ENCODE measurements around the gene KRTAP5-4.
"Not testable (repeated sequence)": the region's sequence is repeated elsewhere in the genome, so short reads cannot be mapped to it uniquely, and the experiment has no call there.

KRTAP5-4 gene

DNA sequence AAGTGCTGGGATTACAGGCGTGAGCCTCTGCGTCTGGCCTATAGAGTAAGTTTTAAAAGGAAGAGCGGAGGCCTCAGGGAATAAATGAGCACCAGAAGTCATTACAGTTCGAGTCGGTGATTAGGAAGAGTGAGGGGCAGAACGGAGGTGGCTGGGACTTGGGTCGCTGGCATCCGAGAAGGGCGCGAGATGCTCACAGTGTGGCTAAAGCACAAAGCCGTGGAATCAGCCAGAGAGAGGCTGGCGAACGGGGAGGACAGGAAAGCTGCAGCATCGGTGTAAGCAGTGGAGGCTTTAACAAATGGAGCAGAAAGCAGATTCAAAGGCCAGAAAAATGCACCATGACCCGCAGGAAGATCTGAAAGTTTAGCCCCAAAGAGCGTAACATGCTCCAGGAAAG lies 2.7 kb upstream of the KRTAP5-4 start:
- H3K4me3 ChIP-seq (ENCODE audit: low read depth in 1 of 5, low read length in 5 of 5): no peak overlapping the region
- H3K27ac ChIP-seq (ENCODE audit: low read depth, low read length): no peak overlapping the region
- H3K9ac ChIP-seq (ENCODE audit: low read length in 5 of 5): no peak overlapping the region
- no peaks in the 10 kb centered on the region for H3K36me3 ChIP-seq (ENCODE audit: control insufficient read depth in 5 of 5, insufficient read depth in 5 of 5, low read length in 5 of 5)
- peaks cover 0 to 7% (median 3%) of the 10 kb centered on the region in 5 donors for H3K4me1 ChIP-seq (ENCODE audit: control insufficient read depth in 5 of 5, insufficient read depth in 5 of 5, low read length in 5 of 5)
- no peaks in the 10 kb centered on the region for H3K9me3 ChIP-seq (ENCODE audit: control insufficient read depth in 5 of 5, low read length in 5 of 5)
- peaks cover 4 to 18% (median 7%) of the 10 kb centered on the region in 5 donors for H3K27me3 ChIP-seq (ENCODE audit: control insufficient read depth in 5 of 5, insufficient read depth in 4 of 5, low read length in 5 of 5)

DNA sequence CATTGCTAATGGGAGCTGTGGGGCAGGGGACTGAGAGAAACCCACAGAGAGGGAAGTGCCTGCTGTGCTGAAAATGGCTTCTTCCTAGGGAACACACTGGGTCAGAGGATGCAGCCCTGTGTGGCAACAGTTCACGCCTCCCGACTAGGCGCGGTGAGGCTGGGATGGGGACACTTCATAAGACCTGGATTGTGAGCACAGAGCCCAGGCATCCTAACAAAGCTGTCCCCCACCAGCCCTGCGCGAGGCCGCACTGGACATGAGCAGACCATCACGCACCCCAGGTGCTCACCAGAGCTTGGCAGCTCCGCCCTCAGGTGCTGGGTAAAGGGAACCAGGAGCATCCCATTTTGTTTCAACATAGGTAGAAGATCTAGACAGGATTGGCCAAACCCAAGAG lies 1.8 kb upstream of the KRTAP5-4 start:
- Histone ChIP-seq H3K36me3 (ENCODE audit: control insufficient read depth in 5 of 5, insufficient read depth in 5 of 5, low read length in 5 of 5) (no peaks in the 10 kb centered on the region), H3K27ac (ENCODE audit: low read depth, low read length) (no peak overlapping the region), H3K27me3 (ENCODE audit: control insufficient read depth in 5 of 5, insufficient read depth in 4 of 5, low read length in 5 of 5) (peaks cover 0 to 9% (median 6%) of the 10 kb centered on the region in 5 donors)

DNA sequence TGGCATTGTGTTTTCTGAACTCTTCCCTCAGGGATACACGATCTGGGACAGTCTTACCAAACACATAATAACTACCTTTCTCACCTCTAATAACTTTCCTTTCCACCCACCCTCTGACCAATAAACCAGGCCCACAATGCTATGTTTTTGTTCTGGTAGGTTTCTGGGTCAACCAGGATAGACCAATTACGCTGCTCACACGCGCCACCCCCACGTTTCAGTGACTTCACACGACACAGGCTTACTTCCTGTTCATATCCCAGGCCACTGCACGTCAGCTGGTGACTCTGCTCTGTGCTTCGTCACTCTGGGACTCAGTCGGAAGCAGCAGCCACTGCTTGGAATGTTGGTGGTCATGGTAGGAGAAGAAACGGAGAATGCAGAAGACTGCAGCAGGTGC lies 2.5 kb downstream of the KRTAP5-4 start:
- H3K9ac ChIP-seq (ENCODE audit: low read length in 5 of 5): no peak overlapping the region
- H3K9me3 ChIP-seq (ENCODE audit: control insufficient read depth in 5 of 5, low read length in 5 of 5): no peaks in the 10 kb centered on the region
- no peak overlapping the region for H3K27ac ChIP-seq (ENCODE audit: low read depth, low read length)
- H3K36me3 ChIP-seq (ENCODE audit: control insufficient read depth in 5 of 5, insufficient read depth in 5 of 5, low read length in 5 of 5): no peaks in the 10 kb centered on the region
- no peak overlapping the region for H3K4me3 ChIP-seq (ENCODE audit: low read depth in 1 of 5, low read length in 5 of 5)
- peaks cover 0 to 17% (median 3%) of the 10 kb centered on the region in 5 donors for H3K27me3 ChIP-seq (ENCODE audit: control insufficient read depth in 5 of 5, insufficient read depth in 4 of 5, low read length in 5 of 5)
- no peaks in the 10 kb centered on the region for H3K4me1 ChIP-seq (ENCODE audit: control insufficient read depth in 5 of 5, insufficient read depth in 5 of 5, low read length in 5 of 5)

More for the DNA sequence above, 1.8 kb upstream of the KRTAP5-4 start:
- Histone ChIP-seq H3K4me3 (ENCODE audit: low read depth in 1 of 5, low read length in 5 of 5) (no peak overlapping the region), H3K4me1 (ENCODE audit: control insufficient read depth in 5 of 5, insufficient read depth in 5 of 5, low read length in 5 of 5) (peaks cover 0 to 1% (median 0%) of the 10 kb centered on the region in 5 donors), H3K9ac (ENCODE audit: low read length in 5 of 5) (no peak overlapping the region), H3K9me3 (ENCODE audit: control insufficient read depth in 5 of 5, low read length in 5 of 5) (no peaks in the 10 kb centered on the region)

DNA sequence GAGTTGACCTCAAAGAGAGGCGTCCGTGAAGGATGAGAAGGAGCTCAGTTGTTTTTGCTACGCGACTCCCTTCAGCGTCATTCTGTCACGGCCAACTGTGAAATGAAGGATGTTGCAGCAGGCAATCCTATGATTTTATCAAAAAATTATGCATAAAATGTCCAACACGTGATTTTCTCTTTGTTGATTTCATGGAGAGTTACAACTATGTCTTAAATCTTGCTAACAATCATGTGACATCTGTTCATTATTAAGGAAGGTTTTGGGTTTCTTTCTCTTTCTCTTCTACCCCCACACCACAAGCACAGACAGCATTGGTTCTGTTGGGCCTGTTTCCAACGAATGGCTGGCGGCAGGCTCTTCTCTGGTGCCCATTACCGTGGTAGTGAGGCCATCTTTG lies 3.7 kb downstream of the KRTAP5-4 start:
- no peaks in the 10 kb centered on the region for H3K9me3 ChIP-seq (ENCODE audit: control insufficient read depth in 5 of 5, low read length in 5 of 5)
- H3K36me3 ChIP-seq (ENCODE audit: control insufficient read depth in 5 of 5, insufficient read depth in 5 of 5, low read length in 5 of 5): no peaks in the 10 kb centered on the region
- H3K27me3 ChIP-seq (ENCODE audit: control insufficient read depth in 5 of 5, insufficient read depth in 4 of 5, low read length in 5 of 5): peaks cover 0 to 17% (median 3%) of the 10 kb centered on the region in 5 donors
- no peaks in the 10 kb centered on the region for H3K4me1 ChIP-seq (ENCODE audit: control insufficient read depth in 5 of 5, insufficient read depth in 5 of 5, low read length in 5 of 5)
- no peak overlapping the region for H3K27ac ChIP-seq (ENCODE audit: low read depth, low read length)
- H3K4me3 ChIP-seq (ENCODE audit: low read depth in 1 of 5, low read length in 5 of 5): no peak overlapping the region
- no peak overlapping the region for H3K9ac ChIP-seq (ENCODE audit: low read length in 5 of 5)

DNA sequence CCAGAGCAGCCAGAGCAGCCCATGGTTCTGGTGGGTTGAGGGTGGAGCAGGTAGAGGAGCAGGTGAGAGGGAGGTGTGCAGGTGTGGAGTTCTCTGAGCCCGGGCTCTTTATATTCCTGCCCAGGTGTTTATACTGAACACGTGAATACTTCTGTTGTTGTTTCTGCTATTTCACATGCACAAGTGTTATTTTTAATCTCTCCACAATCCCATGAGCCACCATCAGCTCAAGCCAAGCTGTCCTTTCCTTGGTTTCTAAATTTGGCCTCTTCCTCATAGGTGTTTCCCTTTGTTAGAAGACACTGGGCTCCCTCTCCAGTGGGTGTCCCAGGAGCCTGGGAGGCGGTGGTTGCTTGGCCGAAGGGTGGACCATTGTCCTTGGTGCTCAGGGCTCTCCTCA lies 13.6 kb downstream of the KRTAP5-4 start, which contains the start of gene KRTAP5-3:
KRTAP5-3 (minus strand) TSS at position 101 of the 400 bp plus-strand sequence; CDS start at position 23, 78 bp downstream.
- Histone ChIP-seq H3K9me3 (ENCODE audit: control insufficient read depth in 5 of 5, low read length in 5 of 5) (no peaks in the 10 kb centered on the region), H3K9ac (ENCODE audit: low read length in 5 of 5) (no peak within 1 kb of the TSS), H3K4me1 (ENCODE audit: control insufficient read depth in 5 of 5, insufficient read depth in 5 of 5, low read length in 5 of 5) (no peaks in the 10 kb centered on the region), H3K27me3 (ENCODE audit: control insufficient read depth in 5 of 5, insufficient read depth in 4 of 5, low read length in 5 of 5) (peaks cover 0 to 19% (median 15%) of the 10 kb centered on the region in 5 donors), H3K36me3 (ENCODE audit: control insufficient read depth in 5 of 5, insufficient read depth in 5 of 5, low read length in 5 of 5) (no peaks in the 10 kb centered on the region), H3K27ac (ENCODE audit: low read depth, low read length) (no peak within 1 kb of the TSS), H3K4me3 (ENCODE audit: low read depth in 1 of 5, low read length in 5 of 5) (no peak within 1 kb of the TSS)

DNA sequence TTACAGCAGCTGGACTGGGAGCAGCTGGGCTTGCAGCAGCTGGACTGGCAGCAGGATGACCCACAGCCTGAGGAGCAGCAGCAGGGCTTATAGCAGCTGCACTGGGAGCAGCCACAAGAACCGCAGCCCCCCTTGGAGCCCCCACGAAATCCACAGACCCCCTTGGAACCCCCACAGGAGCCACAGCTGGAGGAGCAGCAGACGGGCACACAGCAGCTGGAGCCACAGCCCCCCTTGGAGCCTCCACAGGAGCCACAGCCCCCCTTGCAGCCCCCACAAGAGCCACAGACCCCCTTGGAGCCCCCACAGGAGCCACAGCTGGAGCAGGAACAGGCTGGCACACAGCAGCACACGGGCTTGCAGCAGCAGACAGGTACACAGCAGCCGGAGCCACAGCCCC lies 14.0 kb downstream of the KRTAP5-4 start:
- not testable (repeated sequence) for H3K9ac ChIP-seq (ENCODE audit: low read length in 5 of 5)

DNA sequence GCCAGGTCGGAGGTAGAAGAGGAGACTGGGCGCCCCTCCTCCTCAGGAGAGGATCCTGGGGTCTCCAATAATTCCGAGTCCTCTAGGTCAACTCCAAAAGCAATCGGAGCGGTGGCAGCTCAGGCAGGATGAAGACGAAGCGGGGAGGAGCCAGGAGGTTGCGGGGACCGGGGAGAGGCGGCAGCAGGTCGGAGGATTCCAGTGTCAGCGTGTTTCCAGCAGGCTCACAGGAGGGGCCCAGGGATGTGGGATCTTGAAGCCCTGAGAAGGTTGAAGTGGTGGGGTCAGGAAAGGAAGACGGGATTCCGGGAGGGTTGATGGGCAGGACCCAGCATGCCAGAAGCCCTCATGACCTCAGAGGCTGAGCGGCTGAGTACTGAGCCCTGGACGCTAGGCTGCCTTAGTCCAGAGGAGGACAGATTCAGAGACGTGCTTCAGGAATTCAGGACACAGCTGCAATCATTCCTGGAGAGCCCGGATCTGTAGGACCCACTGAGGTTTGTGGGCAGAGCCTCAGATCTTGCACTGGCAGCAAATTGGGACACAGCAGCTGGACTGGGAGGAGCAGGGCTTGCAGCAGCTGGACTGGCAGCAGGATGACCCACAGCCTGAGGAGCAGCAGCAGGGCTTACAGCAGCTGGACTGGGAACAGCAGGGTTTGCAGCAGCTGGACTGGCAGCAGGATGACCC lies 14.6 kb downstream of the KRTAP5-4 start:
- not testable (repeated sequence) for H3K9me3 ChIP-seq (ENCODE audit: control insufficient read depth in 5 of 5, low read length in 5 of 5); H3K4me1 ChIP-seq (ENCODE audit: control insufficient read depth in 5 of 5, insufficient read depth in 5 of 5, low read length in 5 of 5); H3K36me3 ChIP-seq (ENCODE audit: control insufficient read depth in 5 of 5, insufficient read depth in 5 of 5, low read length in 5 of 5); H3K9ac ChIP-seq (ENCODE audit: low read length in 5 of 5); H3K27ac ChIP-seq (ENCODE audit: low read depth, low read length); H3K4me3 ChIP-seq (ENCODE audit: low read depth in 1 of 5, low read length in 5 of 5)
- peaks cover 0 to 19% (median 15%) of the 10 kb centered on the region in 5 donors for H3K27me3 ChIP-seq (ENCODE audit: control insufficient read depth in 5 of 5, insufficient read depth in 4 of 5, low read length in 5 of 5)

More for the DNA sequence above, 14.0 kb downstream of the KRTAP5-4 start:
- peaks cover 0 to 19% (median 15%) of the 10 kb centered on the region in 5 donors for H3K27me3 ChIP-seq (ENCODE audit: control insufficient read depth in 5 of 5, insufficient read depth in 4 of 5, low read length in 5 of 5)
- H3K4me1 ChIP-seq (ENCODE audit: control insufficient read depth in 5 of 5, insufficient read depth in 5 of 5, low read length in 5 of 5); H3K27ac ChIP-seq (ENCODE audit: low read depth, low read length); H3K36me3 ChIP-seq (ENCODE audit: control insufficient read depth in 5 of 5, insufficient read depth in 5 of 5, low read length in 5 of 5); H3K9me3 ChIP-seq (ENCODE audit: control insufficient read depth in 5 of 5, low read length in 5 of 5); H3K4me3 ChIP-seq (ENCODE audit: low read depth in 1 of 5, low read length in 5 of 5): not testable (repeated sequence)

DNA sequence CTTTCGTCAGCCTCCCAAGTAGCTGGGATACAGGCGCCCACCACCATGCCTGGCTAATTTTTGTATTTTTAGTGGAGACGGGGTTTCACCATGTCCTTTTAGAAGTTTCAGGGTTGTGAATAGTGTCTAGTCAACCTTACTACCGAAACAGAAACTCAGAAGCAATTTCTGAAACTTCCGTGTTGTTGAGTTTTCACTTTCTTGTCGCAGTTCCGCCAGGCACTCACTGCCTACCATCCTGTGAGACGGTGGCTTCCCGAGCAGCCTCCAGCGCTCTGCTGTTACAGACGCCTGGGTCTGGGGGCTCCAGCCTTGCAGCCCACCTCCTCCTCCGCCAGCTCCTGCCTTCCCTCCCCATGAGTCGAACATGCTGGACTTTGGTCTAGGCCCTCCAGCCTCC lies 16.0 kb downstream of the KRTAP5-4 start:
- H3K9ac ChIP-seq (ENCODE audit: low read length in 5 of 5); H3K9me3 ChIP-seq (ENCODE audit: control insufficient read depth in 5 of 5, low read length in 5 of 5); H3K4me1 ChIP-seq (ENCODE audit: control insufficient read depth in 5 of 5, insufficient read depth in 5 of 5, low read length in 5 of 5); H3K4me3 ChIP-seq (ENCODE audit: low read depth in 1 of 5, low read length in 5 of 5); H3K27ac ChIP-seq (ENCODE audit: low read depth, low read length); H3K36me3 ChIP-seq (ENCODE audit: control insufficient read depth in 5 of 5, insufficient read depth in 5 of 5, low read length in 5 of 5): not testable (repeated sequence)
- H3K27me3 ChIP-seq (ENCODE audit: control insufficient read depth in 5 of 5, insufficient read depth in 4 of 5, low read length in 5 of 5): peaks cover 0 to 19% (median 14%) of the 10 kb centered on the region in 5 donors

DNA sequence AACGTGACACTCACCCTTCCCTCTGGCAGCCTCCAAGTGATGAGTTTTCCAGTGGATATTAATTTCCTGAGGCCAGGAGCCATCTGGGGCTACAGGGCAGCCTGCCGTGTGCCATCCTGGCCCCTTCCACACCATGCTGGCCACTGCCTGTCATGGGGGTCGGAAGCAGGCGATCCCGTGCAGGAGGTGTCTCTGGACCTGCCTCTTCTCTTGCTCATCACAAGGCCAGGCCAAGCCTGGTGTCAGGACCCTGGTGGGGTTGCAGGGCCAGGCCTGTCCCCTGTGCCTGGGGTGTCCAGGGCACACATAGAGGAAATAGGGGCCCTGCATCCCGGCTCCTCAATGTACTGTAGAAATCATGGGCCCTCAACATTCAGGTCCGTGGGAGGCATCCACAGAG lies 17.2 kb downstream of the KRTAP5-4 start:
- Histone ChIP-seq H3K4me3 (ENCODE audit: low read depth in 1 of 5, low read length in 5 of 5) (no peak overlapping the region), H3K9ac (ENCODE audit: low read length in 5 of 5) (no peak overlapping the region), H3K4me1 (ENCODE audit: control insufficient read depth in 5 of 5, insufficient read depth in 5 of 5, low read length in 5 of 5) (no peaks in the 10 kb centered on the region), H3K27ac (ENCODE audit: low read depth, low read length) (no peak overlapping the region), H3K9me3 (ENCODE audit: control insufficient read depth in 5 of 5, low read length in 5 of 5) (no peaks in the 10 kb centered on the region), H3K27me3 (ENCODE audit: control insufficient read depth in 5 of 5, insufficient read depth in 4 of 5, low read length in 5 of 5) (peaks cover 0 to 19% (median 14%) of the 10 kb centered on the region in 5 donors), H3K36me3 (ENCODE audit: control insufficient read depth in 5 of 5, insufficient read depth in 5 of 5, low read length in 5 of 5) (no peaks in the 10 kb centered on the region)

DNA sequence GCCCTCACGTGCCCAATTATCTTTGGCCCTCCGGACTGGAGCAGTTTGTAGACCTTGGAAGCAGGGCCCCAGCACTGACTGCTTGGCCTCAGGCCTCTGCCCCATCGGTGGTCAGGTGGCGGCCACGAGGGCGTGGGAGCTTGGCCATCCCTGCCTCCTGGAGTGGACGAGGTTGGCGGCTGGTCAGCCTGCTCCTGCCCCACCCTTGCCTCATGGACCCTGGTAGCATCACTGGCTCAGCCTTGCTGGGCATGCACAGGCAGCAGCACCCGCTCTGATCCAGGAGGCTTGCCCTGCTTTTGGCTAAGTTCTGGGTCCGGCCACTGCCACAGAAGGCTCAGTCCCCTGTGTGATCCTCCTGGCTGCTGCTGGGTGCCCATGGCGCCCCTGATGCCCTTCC lies 17.8 kb downstream of the KRTAP5-4 start:
- peaks cover 0 to 19% (median 14%) of the 10 kb centered on the region in 5 donors for H3K27me3 ChIP-seq (ENCODE audit: control insufficient read depth in 5 of 5, insufficient read depth in 4 of 5, low read length in 5 of 5)
- no peak overlapping the region for H3K27ac ChIP-seq (ENCODE audit: low read depth, low read length)
- H3K4me1 ChIP-seq (ENCODE audit: control insufficient read depth in 5 of 5, insufficient read depth in 5 of 5, low read length in 5 of 5): no peaks in the 10 kb centered on the region
- H3K4me3 ChIP-seq (ENCODE audit: low read depth in 1 of 5, low read length in 5 of 5): no peak overlapping the region
- H3K9me3 ChIP-seq (ENCODE audit: control insufficient read depth in 5 of 5, low read length in 5 of 5): no peaks in the 10 kb centered on the region
- no peaks in the 10 kb centered on the region for H3K36me3 ChIP-seq (ENCODE audit: control insufficient read depth in 5 of 5, insufficient read depth in 5 of 5, low read length in 5 of 5)
- no peak overlapping the region for H3K9ac ChIP-seq (ENCODE audit: low read length in 5 of 5)

Measured in subcutaneous abdominal adipose tissue (tissue), 5 donors.